IPS-11a (cell line): Measurements from ENCODE around the gene SDC4.

Source experiments
- H3K4me3 ChIP-seq: one replicate; pipeline ENCODE4 v1.5.1; 2013; ENCODE audit warnings: low read depth, low read length, control low read depth

The SDC4 gene

DNA sequence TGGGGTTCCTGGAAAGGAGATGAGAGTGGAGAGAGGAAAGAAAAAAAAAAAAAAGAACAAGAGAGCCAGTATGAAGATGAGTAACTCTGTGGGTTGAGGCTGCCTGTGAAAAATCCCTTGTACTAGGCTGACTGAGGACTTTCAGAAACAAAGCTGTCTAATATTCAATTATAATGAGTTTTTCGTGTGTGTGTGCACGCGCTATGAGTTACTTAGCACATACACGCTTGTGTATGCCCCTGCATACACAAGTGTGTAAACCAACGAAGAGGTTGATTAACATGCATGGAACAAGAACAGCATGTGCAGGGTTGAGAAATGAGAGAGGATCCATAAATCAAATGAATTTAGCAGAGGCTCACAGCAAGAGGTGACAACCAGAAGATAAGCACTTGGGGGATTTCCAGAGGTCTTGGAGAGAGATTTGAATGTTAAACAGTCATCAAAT is 46.4 kb downstream of the SDC4 start:
- no peak overlapping the region for H3K4me3 ChIP-seq

DNA sequence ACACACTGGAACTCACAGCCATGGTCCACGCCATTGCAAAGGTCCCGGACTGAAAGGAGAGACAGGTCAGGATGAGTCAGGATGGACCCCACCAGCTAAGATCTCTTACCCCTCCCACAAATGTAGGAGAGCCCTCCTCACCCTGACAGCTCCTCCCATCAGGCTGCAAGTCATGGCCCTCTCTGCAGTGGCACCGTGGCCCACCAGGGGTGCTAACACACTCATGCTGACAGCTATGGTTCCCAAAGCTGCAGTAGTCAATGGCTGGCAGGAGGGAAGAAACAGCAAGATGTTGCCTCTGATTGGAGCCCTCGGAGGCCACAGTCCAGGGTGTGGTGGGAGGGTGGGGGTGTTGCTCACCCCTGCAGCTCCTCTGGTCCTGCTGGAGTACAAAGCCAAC is 47.3 kb downstream of the SDC4 start:
- no peak overlapping the region for H3K4me3 ChIP-seq

- no peak overlapping the region for H3K4me3 ChIP-seq
Measured at GRCh38 chr20:45299786-45300185, 48.4 kb downstream of the SDC4 start.

GRCh38 chr20:45297786-45298497 is 50.3 kb downstream of the SDC4 start:
- no peak overlapping the region for H3K4me3 ChIP-seq

GRCh38 chr20:45294659-45295058 is 53.6 kb downstream of the SDC4 start:
- H3K4me3 ChIP-seq, result no peak overlapping the region

- H3K4me3 ChIP-seq, result no peak overlapping the region
Measured at GRCh38 chr20:45294003-45294368, 54.2 kb downstream of the SDC4 start.

GRCh38 chr20:45293041-45294002 is 54.9 kb downstream of the SDC4 start:
- H3K4me3 ChIP-seq, result peak overlapping the region; percentile 40

GRCh38 chr20:45292343-45292742 is 55.9 kb downstream of the SDC4 start:
- no peak overlapping the region for H3K4me3 ChIP-seq

- H3K4me3 ChIP-seq, result no peak overlapping the region
Measured at GRCh38 chr20:45291526-45291925, 56.7 kb downstream of the SDC4 start.

GRCh38 chr20:45290677-45291355 is 57.4 kb downstream of the SDC4 start:
- H3K4me3 ChIP-seq, result no peak overlapping the region

DNA sequence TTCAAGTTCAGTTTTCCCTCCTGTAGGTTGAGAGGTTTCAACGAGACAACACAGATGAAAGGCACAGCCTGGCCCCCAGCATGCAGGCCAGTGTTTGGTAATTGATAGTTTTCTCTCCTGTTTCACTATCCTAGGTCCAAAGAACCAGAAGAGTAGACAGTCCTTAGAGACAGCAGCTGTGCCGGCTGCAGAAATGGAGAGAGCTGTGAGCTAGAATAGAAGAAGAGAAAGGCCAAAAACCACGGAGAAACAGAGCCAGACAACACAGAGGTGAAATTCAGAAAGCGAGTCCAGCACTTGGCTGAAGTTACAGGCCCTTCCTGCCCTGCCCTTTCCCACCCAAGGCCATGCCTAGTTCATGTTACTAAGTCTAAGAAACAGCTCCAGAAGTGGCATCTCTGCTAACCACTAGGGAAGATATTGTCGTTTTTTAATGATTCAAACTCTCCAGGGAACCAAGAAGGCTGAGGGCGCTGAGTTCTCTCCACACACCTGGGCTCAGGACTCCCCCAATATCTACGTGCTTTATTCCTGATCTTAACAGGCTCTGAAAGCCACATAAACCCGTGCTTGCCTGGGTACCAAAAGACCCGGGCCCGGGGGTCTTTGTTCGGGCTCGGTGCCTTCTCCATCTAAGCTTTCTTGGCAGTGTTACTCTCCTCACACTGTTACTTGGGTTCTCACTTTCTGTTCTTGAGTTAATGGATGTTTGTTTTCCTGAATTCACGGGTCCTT is 58.1 kb downstream of the SDC4 start:
- no peak overlapping the region for H3K4me3 ChIP-seq

- no peak overlapping the region for H3K4me3 ChIP-seq
Measured at GRCh38 chr20:45288860-45289259, 59.4 kb downstream of the SDC4 start.

DNA sequence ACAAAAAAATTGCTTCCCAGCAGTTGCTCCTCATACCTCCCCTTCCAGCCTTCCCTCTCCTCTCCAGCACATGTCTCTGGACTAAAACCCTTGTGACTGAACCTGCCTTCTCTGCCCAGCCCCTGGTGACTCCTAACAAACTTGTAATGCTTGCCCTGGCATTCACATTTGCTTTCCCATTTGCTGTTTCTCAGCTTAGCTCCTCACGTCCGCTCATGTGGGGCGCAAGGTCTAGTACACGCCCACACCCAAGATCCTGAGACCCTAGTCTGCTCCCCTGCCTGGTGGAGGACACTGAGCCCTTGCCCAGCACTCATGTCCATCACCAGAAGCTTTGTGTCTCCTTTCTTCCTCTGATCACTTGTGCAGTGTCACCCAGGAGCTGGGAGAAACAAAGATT is 59.8 kb downstream of the SDC4 start:
- H3K4me3 ChIP-seq, result no peak overlapping the region

- H3K4me3 ChIP-seq, result no peak overlapping the region
Measured at GRCh38 chr20:45283551-45284057, 64.6 kb downstream of the SDC4 start.

- no peak overlapping the region for H3K4me3 ChIP-seq
Measured at GRCh38 chr20:45282700-45283550, 65.3 kb downstream of the SDC4 start.

GRCh38 chr20:45279992-45280391 is 68.2 kb downstream of the SDC4 start:
- H3K4me3 ChIP-seq, result no peak overlapping the region

- no peak overlapping the region for H3K4me3 ChIP-seq
Measured at GRCh38 chr20:45275338-45275737, 72.9 kb downstream of the SDC4 start.
